CD4-positive, CD25-positive, alpha-beta regulatory T cell (primary cell): ENCODE results near the gene NDUFV2. TPM values are rescaled to one million over a fixed set of nuclear protein-coding genes. Genes with fewer than 3 reads are reported as not detected.

Source experiments
- ATAC-seq, 2 donors: fragments of 150-1000 bp; cut with Tn5 transposase; one replicate each; pipeline ENCODE4 v1.10.0; 2021; ENCODE audit warnings: low read depth in 2 of 2, moderate number of reproducible peaks in 2 of 2, moderate library complexity in 1 of 2
- DNase-seq, 3 donors: peaks; one replicate each; pipeline versions ENCODE4 v3.0.0 to v3.0.0-alpha.2; 2012 to 2022; ENCODE audit warnings: mixed read lengths in 1 of 3
- H3K27ac ChIP-seq: one replicate; pipeline ENCODE4 v1.7.0; 2013; ENCODE audit warnings: mild to moderate bottlenecking, low read length; ENCODE audit not compliant: insufficient read depth, poor library complexity, severe bottlenecking
- H3K27me3 ChIP-seq: one replicate; pipeline ENCODE4 v1.7.0; 2013; ENCODE audit warnings: low read length; ENCODE audit not compliant: control insufficient read depth, insufficient read depth
- H3K36me3 ChIP-seq: one replicate; pipeline ENCODE4 v1.7.0; 2013; ENCODE audit warnings: mild to moderate bottlenecking, low read length, moderate library complexity; ENCODE audit not compliant: control insufficient read depth, insufficient read depth
- H3K4me1 ChIP-seq: 2 replicates; pipeline ENCODE4 v1.7.0; 2013; ENCODE audit warnings: mild to moderate bottlenecking, low read length; ENCODE audit not compliant: insufficient read depth, control insufficient read depth, poor library complexity, severe bottlenecking
- H3K4me3 ChIP-seq: one replicate; pipeline ENCODE4 v1.7.0; 2013; ENCODE audit warnings: low read depth, mild to moderate bottlenecking, low read length, moderate library complexity
- H3K9me3 ChIP-seq, 2 experiments: 1 replicate in 1 of 2; 2 replicates in 1 of 2; pipeline ENCODE4 v1.7.0; 2013; ENCODE audit warnings: low read length in 2 of 2, mild to moderate bottlenecking in 1 of 2, moderate library complexity in 1 of 2; ENCODE audit not compliant: control insufficient read depth in 2 of 2
- H3K27ac Mint-ChIP-seq, 3 donors: one replicate each; pipeline ENCODE4 v1.8.0; 2020 to 2022; ENCODE audit warnings: mild to moderate bottlenecking in 3 of 3, mixed read lengths in 3 of 3, moderate library complexity in 2 of 3
- H3K27me3 Mint-ChIP-seq: one replicate; pipeline ENCODE4 v1.8.0; 2022; ENCODE audit warnings: mild to moderate bottlenecking, mixed read lengths
- H3K36me3 Mint-ChIP-seq: one replicate; pipeline ENCODE4 v1.8.0; 2020; ENCODE audit warnings: mixed read lengths
- H3K4me1 Mint-ChIP-seq, 4 donors: one replicate each; pipeline ENCODE4 v1.8.0; 2020 to 2022; ENCODE audit warnings: mixed read lengths in 4 of 4, mild to moderate bottlenecking in 1 of 4
- H3K4me3 Mint-ChIP-seq, 4 donors: one replicate each; pipeline ENCODE4 v1.8.0; 2020 to 2022; ENCODE audit warnings: mild to moderate bottlenecking in 4 of 4, mixed read lengths in 4 of 4, moderate library complexity in 3 of 4
- H3K9me3 Mint-ChIP-seq, 7 donors: one replicate each; pipeline ENCODE4 v1.8.0; 2020 to 2022; ENCODE audit warnings: mixed read lengths in 7 of 7, mild to moderate bottlenecking in 3 of 7, moderate library complexity in 2 of 7
- polyA plus RNA-seq, 4 donors: library from polyadenylated mRNA; unstranded; fragments of 300-500 nt; fragmentation: Illumina TruSeq; gene quantifications; one replicate each; pipeline ENCODE4 v1.2.3, GENCODE V29; 2021
- total RNA-seq: library from RNA; stranded (reverse); gene quantifications from one replicate; pipeline ENCODE4 v1.2.3, GENCODE V29; 2022

The NDUFV2 gene
- total and polyA plus RNA-seq, 5 donors from 2014 or later: 207 to 282 (median 240) TPM

DNA sequence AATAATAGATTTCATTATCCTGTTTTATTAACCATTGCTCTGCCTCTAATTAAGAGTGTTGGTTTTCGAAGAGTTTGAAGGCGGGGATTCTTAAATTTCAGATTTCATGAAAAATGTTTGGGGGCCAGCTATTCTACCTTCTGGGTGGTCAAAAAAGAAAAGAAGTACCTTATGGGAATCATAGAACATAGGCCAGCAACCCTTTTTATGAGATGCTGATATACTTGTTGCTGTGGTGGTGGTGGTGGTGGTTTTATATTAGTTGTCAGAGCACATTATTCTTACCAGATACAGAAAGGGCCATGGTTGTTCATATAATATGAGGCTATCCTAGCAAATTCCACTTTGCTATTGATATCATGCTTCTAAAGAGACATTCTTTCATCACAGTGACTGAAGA is 38.5 kb downstream of the NDUFV2 start:
- Histone ChIP-seq H3K27me3 (no peaks in the 10 kb centered on the region), H3K4me3 (peak overlapping the region; percentile 100), H3K4me1 (peaks cover 76% of the 10 kb centered on the region), H3K9me3 (no peaks in the 10 kb centered on the region), H3K36me3 (no peaks in the 10 kb centered on the region), H3K27ac (peak overlapping the region; percentile 97)
- Mint-ChIP-seq H3K27ac (peak overlapping the region; percentile 83 to 91 (median 87)), H3K4me3 (peak overlapping the region; percentile 94 to 98 (median 96)), H3K9me3 (no peaks in the 10 kb centered on the region), H3K4me1 (peaks cover 51 to 76% (median 60%) of the 10 kb centered on the region in 4 donors), H3K27me3 (peaks cover 8% of the 10 kb centered on the region), H3K36me3 (peaks cover 5% of the 10 kb centered on the region)
- no peak for DNase-seq
- ATAC-seq: no peak

DNA sequence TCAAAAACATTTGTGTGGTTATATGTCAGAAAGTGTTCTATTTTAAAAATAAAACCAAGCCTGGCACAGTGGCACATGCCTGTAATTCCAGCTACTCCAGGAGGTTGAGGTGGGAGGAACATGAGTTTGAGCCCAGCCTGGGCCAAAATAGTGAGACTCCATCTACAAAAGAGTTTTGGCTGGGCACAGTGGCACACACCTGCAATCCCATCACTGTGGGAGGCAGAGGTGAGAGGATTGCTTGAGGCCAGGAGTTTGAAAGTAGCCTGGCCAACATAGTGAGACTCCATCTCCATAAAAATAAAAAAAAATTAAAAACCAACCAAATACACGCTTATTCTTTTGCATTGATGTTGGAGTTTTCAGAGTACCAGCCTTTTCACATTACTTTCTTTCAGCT is 43.7 kb downstream of the NDUFV2 start:
- Mint-ChIP-seq H3K36me3 (no peaks in the 10 kb centered on the region), H3K27me3 (no peaks in the 10 kb centered on the region), H3K9me3 (no peaks in the 10 kb centered on the region), H3K4me1 (peaks cover 56 to 88% (median 76%) of the 10 kb centered on the region in 4 donors), H3K4me3 (peak overlapping the region; percentile 2 to 64 (median 23)), H3K27ac (peak overlapping the region in 2 of 3 donors; percentile 22 to 80)
- H3K36me3 ChIP-seq: no peaks in the 10 kb centered on the region
- no peaks in the 10 kb centered on the region for H3K27me3 ChIP-seq
- H3K9me3 ChIP-seq: no peaks in the 10 kb centered on the region
- peaks cover 87% of the 10 kb centered on the region for H3K4me1 ChIP-seq
- DNase-seq (no peak), ATAC-seq (no peak)
- H3K27ac ChIP-seq: no peak overlapping the region
- H3K4me3 ChIP-seq: peak overlapping the region; percentile 34

DNA sequence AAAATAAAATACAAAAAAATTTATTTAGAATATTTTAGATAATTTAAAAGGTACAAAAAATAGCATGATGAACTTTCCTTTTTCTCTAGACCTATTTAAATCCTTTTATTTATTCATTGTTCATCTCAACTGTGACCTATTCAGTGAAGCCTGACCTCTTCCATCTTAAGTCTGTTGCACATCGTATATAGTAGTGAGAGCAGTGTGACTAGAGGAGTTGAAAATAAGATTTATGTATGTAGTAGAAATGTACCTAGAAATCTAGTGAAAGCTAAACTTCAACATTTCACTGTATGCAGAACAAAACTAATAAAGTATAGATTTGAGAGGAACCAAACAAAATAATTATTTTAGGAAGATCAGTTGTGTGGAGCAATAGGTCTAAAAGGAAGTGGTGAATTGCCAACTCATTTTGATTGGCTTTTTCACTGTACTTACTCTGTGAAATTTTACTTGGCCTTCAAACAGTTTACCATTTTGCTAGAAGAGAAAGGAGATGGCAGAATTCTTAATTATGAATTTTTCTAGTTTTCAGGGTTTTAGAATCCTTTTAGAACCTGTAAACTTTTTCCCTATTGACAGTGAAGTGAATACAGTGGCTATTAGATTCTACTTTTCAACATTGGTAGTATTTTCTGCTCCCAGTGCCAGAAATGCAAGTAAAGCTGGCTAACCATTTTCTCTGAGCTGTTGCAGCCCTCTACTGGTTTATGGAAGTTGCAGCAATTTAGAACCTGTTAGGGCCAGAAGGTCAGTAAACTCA is 45.1 kb downstream of the NDUFV2 start:
- H3K27ac ChIP-seq: peak overlapping the region; percentile 65

DNA sequence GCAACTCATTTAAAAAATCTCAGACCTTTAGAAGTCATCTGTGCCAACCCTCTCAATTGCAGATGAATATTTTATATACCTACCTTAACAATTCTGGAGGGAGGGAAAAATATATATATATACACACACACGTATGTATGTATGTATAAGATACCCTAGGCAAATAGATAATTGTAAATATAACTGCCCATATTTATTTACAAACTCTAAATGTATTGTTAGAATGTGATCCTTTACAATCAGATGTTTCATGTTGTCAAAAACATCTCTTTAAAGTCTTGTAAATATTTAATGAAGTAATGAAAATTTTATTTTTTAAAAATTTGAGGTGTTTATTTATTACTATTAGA is 45.7 kb downstream of the NDUFV2 start:
- H3K27me3 Mint-ChIP-seq: no peaks in the 10 kb centered on the region
- peak overlapping the region in 1 of 3 donors; percentile 89 for H3K27ac Mint-ChIP-seq
- H3K27ac ChIP-seq: peak overlapping the region; percentile 65
- ATAC-seq: no peak
- no peak overlapping the region for H3K4me3 Mint-ChIP-seq
- H3K9me3 ChIP-seq: no peaks in the 10 kb centered on the region
- H3K4me1 Mint-ChIP-seq: peaks cover 57 to 88% (median 72%) of the 10 kb centered on the region in 4 donors
- H3K4me3 ChIP-seq: peak overlapping the region; percentile 38
- no peaks in the 10 kb centered on the region for H3K36me3 Mint-ChIP-seq
- no peaks in the 10 kb centered on the region for H3K9me3 Mint-ChIP-seq
- H3K27me3 ChIP-seq: no peaks in the 10 kb centered on the region
- peaks cover 87% of the 10 kb centered on the region for H3K4me1 ChIP-seq
- DNase-seq: no peak
- no peaks in the 10 kb centered on the region for H3K36me3 ChIP-seq

More for the DNA sequence above, 45.1 kb downstream of the NDUFV2 start:
- peak overlapping the region; percentile 38 for H3K4me3 ChIP-seq
- H3K4me1 Mint-ChIP-seq: peaks cover 52 to 88% (median 69%) of the 10 kb centered on the region in 4 donors
- H3K27me3 Mint-ChIP-seq: no peaks in the 10 kb centered on the region
- H3K27me3 ChIP-seq: no peaks in the 10 kb centered on the region
- no peaks in the 10 kb centered on the region for H3K36me3 Mint-ChIP-seq
- no peaks in the 10 kb centered on the region for H3K9me3 ChIP-seq
- DNase-seq (peak; percentile 29 to 69 (median 67)), ATAC-seq (peak; percentile 63 to 66)
- H3K9me3 Mint-ChIP-seq: no peaks in the 10 kb centered on the region
- H3K4me1 ChIP-seq: peaks cover 87% of the 10 kb centered on the region
- H3K4me3 Mint-ChIP-seq: peak overlapping the region; percentile 2 to 54 (median 20)
- H3K36me3 ChIP-seq: no peaks in the 10 kb centered on the region
- peak overlapping the region; percentile 45 to 89 (median 80) for H3K27ac Mint-ChIP-seq

DNA sequence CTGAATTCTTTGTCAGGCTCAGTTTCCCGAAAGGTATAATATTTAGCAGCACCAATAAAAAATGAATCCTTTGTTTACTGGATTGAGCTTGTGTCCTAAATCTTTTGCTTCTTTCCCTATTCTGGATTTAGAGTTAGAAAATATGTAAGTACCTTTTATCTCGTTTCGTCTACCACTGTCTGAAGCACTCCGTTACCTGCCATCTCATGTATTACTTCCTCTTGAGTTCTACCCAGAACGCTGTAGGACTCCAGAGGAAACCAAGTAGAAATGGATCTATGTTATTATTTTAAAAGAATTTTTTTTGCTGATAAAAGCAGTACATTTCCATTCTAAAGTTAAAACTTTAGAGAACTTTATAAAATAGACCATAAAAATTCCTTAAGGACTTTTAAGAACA is 47.6 kb downstream of the NDUFV2 start:
- Mint-ChIP-seq H3K9me3 (no peaks in the 10 kb centered on the region), H3K4me1 (peaks cover 57 to 92% (median 76%) of the 10 kb centered on the region in 4 donors), H3K27ac (peak overlapping the region in 2 of 3 donors; percentile 8 to 51), H3K36me3 (peaks cover 5% of the 10 kb centered on the region), H3K27me3 (no peaks in the 10 kb centered on the region), H3K4me3 (peak overlapping the region; percentile 7 to 63 (median 25))
- Histone ChIP-seq H3K4me3 (peak overlapping the region; percentile 16), H3K27ac (no peak overlapping the region), H3K9me3 (no peaks in the 10 kb centered on the region), H3K4me1 (peaks cover 82% of the 10 kb centered on the region), H3K27me3 (no peaks in the 10 kb centered on the region), H3K36me3 (peaks cover 5% of the 10 kb centered on the region)
- ATAC-seq: no peak
- DNase-seq: peak in 1 of 3 donors; percentile 35

DNA sequence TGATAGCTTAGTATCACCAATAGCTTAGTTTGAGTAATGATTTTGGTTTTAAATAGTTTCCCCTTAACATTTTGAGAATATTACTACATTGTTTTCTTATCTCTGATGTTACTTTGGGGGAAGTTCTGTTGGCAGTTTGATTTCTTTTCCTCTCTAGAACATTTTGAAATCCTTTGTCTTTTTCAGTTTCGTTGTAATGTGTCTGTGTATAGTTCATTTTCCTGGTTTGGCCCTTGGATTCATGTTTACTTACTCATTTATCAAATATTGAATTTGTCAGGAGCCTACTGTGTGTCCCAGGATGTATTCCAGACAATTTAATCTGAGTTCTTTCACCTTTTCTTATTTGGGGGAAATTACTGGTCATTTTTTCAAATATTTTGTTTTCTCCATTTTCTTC is 50.8 kb downstream of the NDUFV2 start:
- DNase-seq (no peak), ATAC-seq (no peak)
- no peaks in the 10 kb centered on the region for H3K9me3 Mint-ChIP-seq
- H3K9me3 ChIP-seq: no peaks in the 10 kb centered on the region
- H3K4me3 Mint-ChIP-seq: peak overlapping the region; percentile 27 to 52 (median 34)
- H3K36me3 ChIP-seq: peaks cover 5% of the 10 kb centered on the region
- no peaks in the 10 kb centered on the region for H3K27me3 Mint-ChIP-seq
- peak overlapping the region in 1 of 3 donors; percentile 59 for H3K27ac Mint-ChIP-seq
- peaks cover 47 to 92% (median 77%) of the 10 kb centered on the region in 4 donors for H3K4me1 Mint-ChIP-seq
- no peak overlapping the region for H3K27ac ChIP-seq
- H3K27me3 ChIP-seq: no peaks in the 10 kb centered on the region
- peaks cover 9% of the 10 kb centered on the region for H3K36me3 Mint-ChIP-seq
- H3K4me1 ChIP-seq: peaks cover 71% of the 10 kb centered on the region
- peak overlapping the region; percentile 14 for H3K4me3 ChIP-seq

DNA sequence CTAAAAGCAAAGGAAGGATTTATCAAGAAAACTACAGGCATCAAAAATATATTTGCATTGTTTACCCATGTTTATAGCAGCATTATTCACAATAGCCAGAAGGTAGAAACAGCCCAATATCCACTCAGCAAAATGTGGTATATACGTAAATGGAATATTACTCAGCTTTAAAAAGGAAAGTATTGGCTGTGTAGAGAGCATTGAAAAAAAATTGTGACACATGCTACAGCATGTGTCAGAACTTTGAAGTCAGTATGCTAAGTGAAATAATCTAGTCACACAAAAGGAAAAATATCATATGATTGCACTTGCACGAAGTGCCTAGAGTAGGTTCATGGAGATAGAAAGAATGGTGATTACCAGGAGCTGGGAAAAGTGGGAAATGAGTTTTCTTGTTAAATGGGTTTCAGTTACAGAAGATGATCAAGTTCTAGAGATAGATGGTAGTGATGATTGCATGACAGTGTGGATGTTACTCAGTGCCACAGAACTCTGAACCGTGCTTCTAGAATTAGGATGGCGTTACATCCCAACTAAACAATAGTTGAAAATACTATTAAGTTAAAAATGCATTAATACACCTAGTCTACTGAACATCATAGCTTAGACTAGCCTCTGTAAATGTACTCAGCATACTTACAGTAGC is 54.2 kb downstream of the NDUFV2 start:
- Mint-ChIP-seq H3K4me1 (peaks cover 40 to 82% (median 70%) of the 10 kb centered on the region in 4 donors), H3K27ac (no peak overlapping the region), H3K9me3 (no peaks in the 10 kb centered on the region), H3K27me3 (no peaks in the 10 kb centered on the region), H3K36me3 (peaks cover 13% of the 10 kb centered on the region), H3K4me3 (peak overlapping the region in 3 of 4 donors; percentile 35 to 51 (median 39))
- Histone ChIP-seq H3K27ac (no peak overlapping the region), H3K9me3 (no peaks in the 10 kb centered on the region), H3K27me3 (no peaks in the 10 kb centered on the region), H3K36me3 (peaks cover 12% of the 10 kb centered on the region), H3K4me3 (peak overlapping the region; percentile 30), H3K4me1 (peaks cover 53% of the 10 kb centered on the region)
- DNase-seq (no peak), ATAC-seq (no peak)
